ENCODE measurements around the gene CATSPERZ.

Gene CATSPERZ

GRCh38 chr11:64342869-64343745, 42.9 kb downstream of the CATSPERZ start:
- DNase-seq = peak in 2 of 3 experiments; percentile 47 to 77

GRCh38 chr11:64343767-64344559, 43.8 kb downstream of the CATSPERZ start:
- peak in 1 of 3 experiments; percentile 40 for DNase-seq

DNA sequence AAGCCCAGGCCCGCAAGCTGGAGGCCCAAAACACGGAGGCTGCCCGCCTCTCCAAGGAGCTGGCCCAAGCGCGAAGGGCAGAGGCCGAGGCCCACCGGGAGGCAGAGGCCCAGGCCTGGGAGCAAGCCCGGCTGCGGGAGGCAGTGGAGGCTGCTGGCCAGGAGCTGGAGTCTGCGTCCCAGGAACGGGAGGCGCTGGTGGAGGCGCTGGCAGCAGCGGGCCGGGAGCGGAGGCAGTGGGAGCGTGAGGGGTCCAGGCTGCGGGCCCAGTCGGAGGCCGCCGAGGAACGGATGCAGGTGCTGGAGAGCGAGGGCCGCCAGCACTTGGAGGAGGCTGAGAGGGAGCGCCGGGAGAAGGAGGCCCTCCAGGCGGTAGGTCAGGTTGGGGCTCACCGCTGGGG, 44.6 kb downstream of the CATSPERZ start:
- no peak for DNase-seq

- DNase-seq = no peak
Measured at GRCh38 chr11:64347193-64347867, 47.2 kb downstream of the CATSPERZ start.

DNA sequence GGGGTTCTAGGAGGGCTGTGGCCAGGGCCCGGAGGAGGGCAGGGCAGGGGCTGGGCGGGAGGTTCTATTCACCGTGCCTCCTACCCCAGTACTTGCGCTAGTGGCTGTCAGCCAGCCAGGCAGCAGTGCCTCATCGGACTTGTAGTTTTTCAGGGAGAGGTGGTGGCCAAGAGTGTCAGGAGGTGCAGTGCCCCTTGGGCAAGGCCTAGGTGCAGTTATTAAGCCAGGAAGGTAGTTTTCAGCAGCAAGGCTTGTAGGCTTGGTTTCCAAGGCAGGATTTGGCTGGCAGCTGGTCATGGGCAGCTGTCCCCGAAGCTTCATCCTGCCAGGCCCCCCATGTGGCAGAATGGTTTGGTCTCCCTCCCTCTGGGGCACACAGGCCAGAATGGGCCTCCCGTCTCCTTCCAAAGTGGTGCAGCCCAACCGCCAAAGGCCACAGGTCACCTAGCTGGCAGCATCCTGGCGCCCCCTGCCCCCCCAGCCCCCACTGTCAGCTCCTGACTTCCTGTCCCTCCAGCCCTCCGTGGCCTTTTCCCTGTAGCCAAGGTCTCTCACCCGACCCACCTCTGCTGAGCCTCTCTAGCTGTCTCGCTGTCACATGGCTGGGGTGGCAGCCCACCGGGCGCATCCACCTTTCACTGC, 48.3 kb downstream of the CATSPERZ start:
- DNase-seq = peak in 1 of 3 experiments; percentile 12

DNA sequence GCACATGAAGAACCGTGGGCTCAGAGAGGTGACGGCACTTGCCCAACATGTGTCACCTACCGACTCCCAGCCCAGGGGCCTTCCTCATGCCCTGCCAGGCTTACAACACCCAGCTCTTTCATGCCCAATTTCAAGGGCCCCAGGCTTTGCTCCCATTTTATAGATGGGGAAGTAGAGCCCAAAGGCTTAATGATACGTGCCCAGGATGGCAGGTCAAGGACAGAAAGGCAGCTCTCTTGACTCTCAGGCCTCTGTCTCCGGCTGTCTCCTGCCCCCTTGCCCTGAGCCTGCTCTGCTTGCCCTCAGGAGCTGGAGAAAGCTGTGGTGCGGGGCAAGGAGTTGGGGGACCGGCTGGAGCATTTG, 48.8 kb downstream of the CATSPERZ start:
- no peak for DNase-seq

DNA sequence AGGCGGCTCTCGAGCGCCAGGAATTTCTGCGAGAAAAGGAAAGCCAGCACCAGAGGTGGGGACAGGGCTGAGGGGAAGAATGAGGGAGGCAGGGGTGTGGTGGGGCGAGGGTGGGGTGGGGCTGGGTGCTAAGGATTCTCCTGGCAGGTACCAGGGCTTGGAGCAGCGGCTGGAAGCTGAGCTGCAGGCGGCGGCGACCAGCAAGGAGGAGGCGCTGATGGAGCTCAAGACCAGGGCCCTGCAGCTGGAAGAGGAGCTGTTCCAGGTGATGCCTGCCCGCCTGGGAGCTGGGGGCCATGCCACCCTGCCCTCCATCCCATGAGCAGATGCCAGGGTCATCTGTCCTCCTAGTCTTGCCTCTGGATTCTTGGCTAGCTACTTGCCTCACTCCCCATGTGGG, 49.2 kb downstream of the CATSPERZ start:
- DNase-seq = no peak

DNA sequence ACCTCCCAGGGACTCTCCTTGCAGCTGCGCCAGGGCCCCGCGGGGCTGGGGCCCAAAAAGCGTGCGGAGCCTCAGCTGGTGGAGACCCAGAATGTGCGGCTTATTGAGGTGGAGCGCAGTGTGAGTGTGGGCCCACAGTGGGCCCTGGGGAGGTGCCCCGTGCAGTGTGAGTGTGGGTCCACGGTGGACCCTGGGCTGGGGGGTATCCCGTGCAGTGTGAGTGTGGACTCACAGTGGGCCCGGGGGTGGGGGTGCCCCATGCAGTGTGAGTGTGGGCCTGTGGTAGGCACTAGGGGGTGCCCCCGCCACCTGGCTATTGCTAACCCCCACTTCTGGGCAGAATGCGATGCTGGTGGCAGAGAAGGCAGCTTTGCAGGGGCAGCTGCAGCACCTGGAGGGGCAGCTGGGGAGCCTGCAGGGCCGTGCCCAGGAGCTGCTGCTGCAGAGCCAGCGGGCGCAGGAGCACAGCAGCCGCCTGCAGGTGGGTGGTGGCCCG, 51.0 kb downstream of the CATSPERZ start:
- no peak for DNase-seq

DNA sequence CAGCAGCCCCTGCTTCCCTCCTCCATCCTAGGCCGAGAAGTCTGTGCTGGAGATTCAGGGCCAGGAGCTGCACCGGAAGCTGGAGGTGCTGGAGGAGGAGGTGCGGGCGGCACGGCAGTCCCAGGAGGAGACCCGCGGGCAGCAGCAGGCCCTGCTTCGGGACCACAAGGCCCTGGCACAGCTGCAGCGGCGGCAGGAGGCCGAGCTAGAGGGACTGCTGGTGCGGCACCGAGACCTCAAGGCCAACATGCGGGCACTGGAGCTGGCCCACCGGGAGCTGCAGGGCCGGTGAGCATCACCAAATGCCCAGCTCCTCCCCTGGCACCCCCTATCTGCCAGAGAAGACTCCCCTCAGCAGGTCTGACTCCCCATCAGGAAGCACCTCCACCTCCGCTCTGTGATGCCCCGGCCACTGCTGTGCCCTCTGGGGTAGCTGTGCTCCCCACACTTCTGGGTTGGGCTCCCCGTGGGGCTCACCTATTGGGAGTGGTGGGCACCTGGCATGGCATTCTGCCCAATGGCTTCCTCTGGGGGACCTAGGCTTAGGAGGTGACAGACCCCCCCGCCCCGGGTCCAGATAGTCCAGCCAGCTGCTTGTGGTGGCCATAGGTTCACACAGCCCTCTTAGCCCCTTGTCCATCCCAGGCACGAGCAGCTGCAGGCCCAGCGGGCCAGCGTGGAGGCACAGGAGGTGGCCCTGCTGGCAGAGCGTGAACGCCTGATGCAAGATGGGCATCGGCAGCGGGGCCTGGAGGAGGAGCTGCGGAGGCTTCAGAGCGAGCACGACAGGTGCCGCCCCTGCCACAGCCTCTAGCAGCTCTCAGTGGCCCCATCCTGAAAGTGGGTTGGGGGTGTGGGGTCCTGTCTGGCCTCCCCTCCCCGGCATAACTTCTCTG, 52.2 kb downstream of the CATSPERZ start:
- peak in 2 of 3 experiments; percentile 90 to 92 for DNase-seq

GRCh38 chr11:64352995-64353714, 53.0 kb downstream of the CATSPERZ start:
- DNase-seq = peak in 2 of 3 experiments; percentile 92 to 93

DNA sequence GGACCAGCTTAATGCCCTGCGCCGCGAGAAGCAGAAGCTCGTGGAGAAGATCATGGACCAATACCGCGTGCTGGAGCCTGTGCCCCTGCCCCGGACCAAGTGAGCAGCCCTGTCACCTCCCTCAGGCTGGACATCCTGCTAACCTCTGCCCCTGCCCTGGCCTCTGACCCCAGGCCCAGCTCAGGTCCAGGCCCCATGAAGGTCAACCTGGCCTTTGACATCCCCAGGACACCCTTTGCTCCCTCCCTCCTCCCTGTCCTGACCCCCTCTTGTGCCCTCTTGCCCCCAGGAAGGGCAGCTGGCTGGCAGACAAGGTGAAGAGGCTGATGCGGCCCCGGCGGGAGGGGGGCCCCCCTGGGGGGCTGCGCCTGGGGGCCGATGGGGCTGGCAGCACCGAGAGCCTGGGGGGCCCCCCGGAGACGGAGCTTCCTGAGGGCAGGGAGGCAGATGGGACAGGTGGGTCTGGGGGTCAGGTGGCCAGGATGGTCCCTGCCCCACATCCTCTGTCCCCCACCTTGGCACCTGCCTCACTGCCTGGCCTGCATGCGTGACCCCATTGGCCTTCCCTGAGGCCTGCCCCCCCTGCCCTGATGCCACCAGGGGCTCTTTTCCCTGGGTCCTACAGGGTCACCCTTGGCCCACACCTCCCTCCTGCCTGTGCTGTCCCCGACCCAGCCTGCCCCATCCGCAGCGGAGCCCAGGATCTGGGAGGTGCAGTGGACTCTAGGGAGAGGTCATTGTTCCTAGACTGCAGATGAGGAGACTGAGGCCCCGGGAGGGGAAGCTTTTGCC, 53.8 kb downstream of the CATSPERZ start:
- DNase-seq = peak in 1 of 3 experiments; percentile 43
